Measurements from ENCODE around the gene FOLR1. TPM values are rescaled to one million over a fixed set of nuclear protein-coding genes. Genes with fewer than 3 reads are reported as not detected.
"Not testable (repeated sequence)": the region's sequence is repeated elsewhere in the genome, so short reads cannot be mapped to it uniquely, and the experiment has no call there.

The FOLR1 gene
- total RNA-seq, 1 donor from 2014 or later: not detected

- intact Hi-C loops (cut with micrococcal nuclease): not testable (repeated sequence)
Observed at GRCh38 chr11:72180892-72181552, 10.9 kb upstream of the FOLR1 start.

- intact Hi-C loops (cut with micrococcal nuclease): not testable (repeated sequence)
Observed at GRCh38 chr11:72181553-72181958, 10.4 kb upstream of the FOLR1 start.

DNA sequence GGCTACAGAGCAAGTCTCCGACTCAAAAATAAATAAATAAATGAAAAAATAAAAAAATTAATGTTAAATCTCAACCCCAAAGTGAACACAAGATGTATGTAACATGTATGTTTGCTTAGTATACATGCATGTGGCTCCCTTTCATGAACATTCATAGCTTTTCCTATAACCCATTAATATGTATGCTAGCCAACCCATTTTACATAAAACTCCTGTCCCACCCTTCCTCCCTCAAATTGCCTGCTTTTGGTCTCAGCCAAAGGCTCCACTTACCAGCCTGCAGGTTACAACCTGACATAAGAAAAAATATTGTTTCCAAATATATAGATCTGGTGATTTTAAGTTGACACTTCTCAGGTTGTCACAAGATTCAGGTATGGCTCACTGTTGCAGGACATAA, 3.7 kb upstream of the FOLR1 start:
- intact Hi-C loops (cut with micrococcal nuclease): no loop called here

GRCh38 chr11:72189455-72190250, 2.3 kb upstream of the FOLR1 start:
- intact Hi-C loops (cut with micrococcal nuclease): no loop called here

GRCh38 chr11:72190631-72191071, 1.3 kb upstream of the FOLR1 start:
- intact Hi-C loops (cut with micrococcal nuclease): no loop called here

GRCh38 chr11:72195518-72196270, 3.8 kb downstream of the FOLR1 start:
- intact Hi-C loops (cut with micrococcal nuclease): no loop called here

DNA sequence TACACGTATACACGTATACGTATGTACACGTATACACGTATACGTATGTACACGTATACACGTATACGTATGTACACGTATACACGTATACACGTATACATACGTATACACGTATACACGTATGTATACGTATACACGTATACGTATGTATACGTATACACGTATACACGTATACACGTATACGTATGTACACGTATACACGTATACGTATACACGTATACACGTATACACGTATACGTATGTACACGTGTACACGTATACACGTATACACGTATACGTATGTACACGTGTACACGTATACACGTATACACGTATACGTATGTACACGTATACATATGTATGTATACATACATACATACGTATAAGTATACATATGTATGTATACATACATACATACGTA, 9.5 kb downstream of the FOLR1 start:
- intact Hi-C loops (cut with micrococcal nuclease): not testable (repeated sequence)

DNA sequence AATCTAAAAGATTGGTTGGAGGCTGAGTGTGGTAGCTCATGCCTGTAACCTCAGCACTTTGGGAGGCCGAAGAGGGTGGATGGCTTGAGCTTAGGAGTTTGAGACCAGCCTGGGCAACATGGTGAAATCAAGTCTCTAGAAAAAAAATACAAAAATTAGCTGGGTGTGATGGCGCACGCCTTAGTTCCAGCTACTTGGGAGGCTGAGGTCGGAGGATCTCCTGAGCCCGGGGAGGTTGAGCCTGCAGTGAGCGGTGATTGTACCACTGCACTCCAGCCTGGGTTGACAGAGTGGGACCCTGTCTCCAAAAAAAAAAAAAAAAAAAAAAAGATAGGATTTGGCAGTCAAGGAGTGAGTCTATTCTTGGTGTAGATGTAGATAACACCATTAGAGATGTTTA, 10.6 kb downstream of the FOLR1 start:
- intact Hi-C loops (cut with micrococcal nuclease): no loop called here

- intact Hi-C loops (cut with micrococcal nuclease): no loop called here
Observed at GRCh38 chr11:72203163-72203562, 11.2 kb downstream of the FOLR1 start.

- intact Hi-C loops (cut with micrococcal nuclease): no loop called here
Observed at GRCh38 chr11:72204886-72205285, 12.9 kb downstream of the FOLR1 start.

GRCh38 chr11:72206794-72207193, 14.9 kb downstream of the FOLR1 start:
- intact Hi-C loops (cut with micrococcal nuclease): not testable (repeated sequence)

GRCh38 chr11:72208281-72208680, 16.3 kb downstream of the FOLR1 start:
- intact Hi-C loops (cut with micrococcal nuclease): no loop called here

- intact Hi-C loops (cut with micrococcal nuclease): no loop called here
Observed at GRCh38 chr11:72209101-72209500, 17.2 kb downstream of the FOLR1 start.

GRCh38 chr11:72216638-72217037, 24.7 kb downstream of the FOLR1 start, which contains the start of gene FOLR2:
Gene FOLR2 (plus strand): TSS chr11:72216794. CDS start chr11:72218585, 1,791 bp downstream.
- intact Hi-C loops (cut with micrococcal nuclease): no loop called here

GRCh38 chr11:72217841-72218240, 25.9 kb downstream of the FOLR1 start:
- intact Hi-C loops (cut with micrococcal nuclease): no loop called here

- intact Hi-C loops (cut with micrococcal nuclease): no loop called here
Observed at GRCh38 chr11:72218251-72218745, 26.4 kb downstream of the FOLR1 start.

- intact Hi-C loops (cut with micrococcal nuclease): loop anchor here (5.0 kb wide), 2 partner anchors 194 to 1556 kb away; no protein-coding TSS in a partner anchor
Observed at GRCh38 chr11:72220696-72221363, 28.9 kb downstream of the FOLR1 start.

GRCh38 chr11:72221386-72222075, 29.6 kb downstream of the FOLR1 start:
- intact Hi-C loops (cut with micrococcal nuclease): loop anchor here (2.0 to 5.0 kb wide), 3 partner anchors 39 to 1556 kb away; no protein-coding TSS in a partner anchor

- intact Hi-C loops (cut with micrococcal nuclease): loop anchor here (2.0 to 5.0 kb wide), 3 partner anchors 39 to 1555 kb away; no protein-coding TSS in a partner anchor
Observed at GRCh38 chr11:72222106-72222891, 30.4 kb downstream of the FOLR1 start.

All from T-helper 1 cell treated with Interleukin-12 subunit alpha and Interleukin-12 subunit beta and Interleukin-4 antibody, amounts not matched to agents 30 ng/mL and 1 ng/mL, for 36 hours (primary cell).